Keratinocyte (primary cell): ENCODE results near the gene CBARP.

Experiments used
- EZH2 ChIP-seq: IDR thresholded peaks from one replicate; pipeline ENCODE4 v1.6.1; 2012; ENCODE audit warnings: inconsistent platforms, mild to moderate bottlenecking, low read length, moderate library complexity
- TF ChIP-seq, protein P1 (sequence below), 3 experiments: IDR thresholded peaks in 1 of 3; conservative IDR thresholded peaks in 1 of 3; optimal IDR thresholded peaks in 1 of 3; 2 replicates in 2 of 3; 3 replicates in 1 of 3; pipeline versions ENCODE3 to v1.5.1; 2011; ENCODE audit warnings: low read length in 3 of 3, mild to moderate bottlenecking in 3 of 3, moderate library complexity in 2 of 3, control low read depth in 1 of 3, inconsistent platforms in 1 of 3; ENCODE audit not compliant: insufficient read depth in 2 of 3; ENCODE audit errors: extremely low read depth in 1 of 3

- TF ChIP-seq, protein P1, sequence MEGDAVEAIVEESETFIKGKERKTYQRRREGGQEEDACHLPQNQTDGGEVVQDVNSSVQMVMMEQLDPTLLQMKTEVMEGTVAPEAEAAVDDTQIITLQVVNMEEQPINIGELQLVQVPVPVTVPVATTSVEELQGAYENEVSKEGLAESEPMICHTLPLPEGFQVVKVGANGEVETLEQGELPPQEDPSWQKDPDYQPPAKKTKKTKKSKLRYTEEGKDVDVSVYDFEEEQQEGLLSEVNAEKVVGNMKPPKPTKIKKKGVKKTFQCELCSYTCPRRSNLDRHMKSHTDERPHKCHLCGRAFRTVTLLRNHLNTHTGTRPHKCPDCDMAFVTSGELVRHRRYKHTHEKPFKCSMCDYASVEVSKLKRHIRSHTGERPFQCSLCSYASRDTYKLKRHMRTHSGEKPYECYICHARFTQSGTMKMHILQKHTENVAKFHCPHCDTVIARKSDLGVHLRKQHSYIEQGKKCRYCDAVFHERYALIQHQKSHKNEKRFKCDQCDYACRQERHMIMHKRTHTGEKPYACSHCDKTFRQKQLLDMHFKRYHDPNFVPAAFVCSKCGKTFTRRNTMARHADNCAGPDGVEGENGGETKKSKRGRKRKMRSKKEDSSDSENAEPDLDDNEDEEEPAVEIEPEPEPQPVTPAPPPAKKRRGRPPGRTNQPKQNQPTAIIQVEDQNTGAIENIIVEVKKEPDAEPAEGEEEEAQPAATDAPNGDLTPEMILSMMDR (optimal IDR thresholded peaks at IDR 0.05 in 1 of 3, IDR thresholded peaks at IDR 0.05 in 1 of 3, conservative IDR thresholded peaks at IDR 0.05 in 1 of 3; ENCODE audit: extremely low read depth in 1 of 3, insufficient read depth in 2 of 3, low read length in 3 of 3), result no peak
- no peak for TF ChIP-seq EZH2
These were observed 11.6 kb upstream of the CBARP start for GRCh38 chr19:1249298-1249989.
